HG02884 (cell line): ENCODE measurements around the gene SOX1.

ENCODE experiments used
- ATAC-seq: cut with Tn5 transposase; IDR thresholded peaks from one replicate; pipeline ENCODE4 v1.9.1; 2021; ENCODE audit warnings: mild to moderate bottlenecking, moderate library complexity; ENCODE audit not compliant: unreplicated experiment

Gene SOX1

GRCh38 chr13:112058519-112058873 is 8.5 kb upstream of the SOX1 start:
- ATAC-seq = no peak

DNA sequence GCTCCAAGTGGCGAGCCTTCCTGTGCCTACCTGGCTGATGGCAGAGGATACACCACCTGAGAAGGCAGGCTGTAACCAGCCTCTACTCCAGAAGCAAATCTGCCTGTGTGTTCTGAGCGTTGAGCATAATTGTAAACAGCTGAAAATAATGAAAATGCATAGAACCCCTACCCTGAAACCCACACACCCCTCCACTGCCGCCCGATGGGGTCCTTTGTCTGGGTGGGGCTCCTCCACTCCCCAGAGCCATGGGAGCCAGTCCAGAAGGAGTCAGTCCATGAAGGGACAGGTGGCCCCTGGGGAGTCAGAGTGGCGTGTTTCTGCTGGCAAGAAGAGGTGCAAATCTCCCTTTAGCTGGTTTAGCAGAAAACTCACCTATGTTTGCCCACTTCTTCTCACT is 8.0 kb upstream of the SOX1 start:
- no peak for ATAC-seq

GRCh38 chr13:112059457-112060281 is 7.3 kb upstream of the SOX1 start:
- ATAC-seq = no peak

- no peak for ATAC-seq
These were observed 6.6 kb upstream of the SOX1 start for GRCh38 chr13:112060282-112060830.

DNA sequence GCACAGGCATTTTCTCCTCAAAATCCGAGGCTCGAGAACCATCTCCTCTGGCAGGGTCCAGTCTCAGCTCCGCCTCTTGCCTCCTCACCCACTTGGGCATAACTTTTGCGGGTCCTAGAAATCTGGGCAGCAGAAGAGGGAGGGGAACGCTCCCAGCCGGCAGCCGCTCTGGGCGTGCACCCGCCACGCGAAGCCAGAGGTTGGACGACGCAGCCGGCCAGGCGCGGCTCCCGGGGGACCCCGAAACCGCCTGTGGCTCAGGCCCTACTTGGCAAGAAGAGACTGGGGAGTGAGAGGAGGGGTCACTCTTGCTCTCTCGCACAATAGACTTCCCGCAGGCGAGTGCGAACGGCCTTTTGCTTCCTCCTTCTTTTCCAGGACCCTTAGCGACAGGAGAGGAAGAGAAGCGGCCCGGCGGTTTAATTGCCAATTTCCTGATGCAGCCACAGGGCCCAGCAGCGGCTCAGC is 6.0 kb upstream of the SOX1 start:
- no peak for ATAC-seq

GRCh38 chr13:112061367-112062061 is 5.4 kb upstream of the SOX1 start:
- ATAC-seq = no peak

- no peak for ATAC-seq
These were observed 4.8 kb upstream of the SOX1 start for GRCh38 chr13:112062072-112062567.

DNA sequence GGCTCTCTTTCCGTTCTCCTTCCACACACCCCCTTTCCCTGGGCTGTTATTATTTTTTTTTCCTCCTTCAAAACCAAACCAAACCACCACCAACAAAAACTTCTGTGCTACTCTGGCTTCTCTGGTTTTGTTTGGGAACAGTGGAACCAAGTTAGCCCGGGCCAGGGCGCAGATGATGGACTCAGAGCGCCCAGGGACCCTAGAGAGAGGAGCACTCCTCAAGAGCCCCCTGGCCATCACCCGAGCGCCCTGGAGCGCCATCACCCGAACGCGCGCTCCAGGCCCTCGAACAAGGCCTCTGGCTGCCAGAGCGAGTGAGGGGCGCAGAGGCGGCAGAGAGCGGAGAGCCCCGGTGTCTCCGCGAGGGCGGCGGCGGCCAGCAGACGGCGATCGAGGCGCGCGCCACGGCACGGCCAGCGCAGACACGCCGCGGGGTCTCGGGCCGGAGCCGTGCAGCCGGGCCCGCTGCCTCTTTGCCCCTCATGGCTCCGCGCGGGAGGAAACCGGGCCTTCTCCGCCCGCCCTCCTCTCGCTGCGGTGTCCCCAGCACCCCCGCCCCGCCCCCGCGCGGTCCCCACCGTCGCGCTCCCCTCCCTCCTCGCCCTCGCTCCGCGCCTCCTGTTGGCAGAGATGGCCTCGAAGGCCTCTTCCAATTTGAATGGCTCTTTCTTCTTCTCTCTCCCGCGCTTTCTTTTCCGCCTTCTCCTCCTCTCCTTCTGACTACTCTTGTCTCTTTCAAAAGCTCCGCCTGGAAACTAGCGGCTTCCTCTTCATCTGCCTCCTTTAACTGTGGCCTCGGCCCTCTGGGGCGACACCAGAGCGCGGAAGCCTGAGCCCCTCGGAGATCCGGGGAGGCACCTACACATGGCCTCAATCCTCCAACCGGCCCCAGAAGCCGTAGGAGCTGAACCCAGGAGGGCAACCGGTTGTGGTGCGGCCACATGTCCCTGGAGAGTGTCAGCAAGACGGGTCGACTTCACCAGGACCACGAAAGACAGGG is 4.1 kb upstream of the SOX1 start:
- no peak for ATAC-seq

DNA sequence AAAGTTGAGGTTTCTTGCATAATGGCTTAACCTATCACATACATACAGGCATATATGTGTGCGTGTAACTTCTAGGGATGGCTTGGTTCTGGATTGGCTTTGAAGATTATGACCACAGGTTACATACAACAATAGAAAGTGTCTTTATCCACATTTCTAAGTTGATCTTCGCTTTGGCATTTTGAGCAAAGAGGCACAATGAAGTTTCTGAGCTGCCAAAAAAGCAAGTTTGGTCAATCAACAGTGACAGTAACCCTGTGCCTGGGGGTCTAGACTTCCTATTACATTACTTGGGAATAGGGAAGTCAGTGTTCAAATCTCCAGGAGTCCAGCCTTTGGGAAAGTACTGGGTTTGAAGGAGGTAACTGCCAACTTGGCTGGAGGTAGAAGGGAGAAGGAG is 3.1 kb upstream of the SOX1 start:
- no peak for ATAC-seq

DNA sequence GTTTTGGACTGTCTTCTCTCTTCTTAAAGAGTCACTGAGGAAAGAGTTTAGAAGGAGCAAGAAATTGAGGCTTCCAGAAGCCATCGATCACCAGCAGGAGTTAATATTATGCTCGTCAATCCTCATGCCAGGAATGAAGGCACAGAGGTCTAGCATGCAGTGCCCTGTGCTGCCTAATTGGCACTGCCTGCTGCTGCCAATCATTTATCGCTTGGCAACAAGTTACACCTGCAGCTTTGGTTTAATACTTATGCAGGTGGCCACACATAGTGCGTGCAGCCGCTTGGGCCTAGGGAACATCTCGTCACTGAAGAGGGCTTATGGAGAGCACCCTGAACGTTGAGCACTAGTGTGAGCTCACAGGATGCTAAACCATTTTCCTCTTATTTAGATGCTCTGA is 2.7 kb upstream of the SOX1 start:
- no peak for ATAC-seq

- ATAC-seq = no peak
These were observed 1.5 kb upstream of the SOX1 start for GRCh38 chr13:112065521-112065866.

DNA sequence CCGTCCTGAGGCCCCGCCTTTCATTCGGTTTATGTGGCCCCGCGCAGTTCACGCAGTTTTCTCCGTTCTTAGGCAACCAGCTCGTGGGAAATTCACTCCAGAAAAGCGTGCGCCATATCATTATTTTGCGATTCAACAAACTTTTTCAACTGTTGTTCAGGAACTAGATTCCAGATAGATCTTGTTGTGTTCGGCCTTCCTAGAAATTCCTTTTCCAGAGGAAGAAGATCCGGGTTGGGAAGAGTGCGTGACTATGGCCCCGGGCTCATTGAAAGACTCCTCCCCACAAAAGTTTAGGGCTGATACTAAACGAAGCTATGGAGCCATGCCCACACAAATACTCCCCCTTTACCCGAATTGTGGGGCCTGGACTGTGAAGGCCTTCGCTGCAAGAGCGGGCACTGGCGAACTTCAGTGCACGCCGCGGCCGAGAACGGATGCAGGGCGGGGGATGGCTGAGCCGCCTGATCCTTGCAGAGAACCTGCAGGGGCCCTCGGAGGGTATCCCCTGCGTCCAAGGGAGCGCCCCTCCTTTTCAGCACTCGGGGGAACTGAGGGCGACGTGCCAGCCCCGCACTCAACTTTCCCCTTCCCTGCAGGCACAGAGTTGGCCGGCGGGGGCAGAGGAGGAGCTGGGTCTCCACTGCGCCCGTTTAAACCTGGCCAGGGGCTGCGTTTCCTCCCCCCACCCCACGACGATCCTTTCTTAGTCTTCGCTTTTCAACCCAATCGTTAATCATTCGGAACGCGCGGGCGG is 904 bp upstream of the SOX1 start:
- ATAC-seq = no peak

DNA sequence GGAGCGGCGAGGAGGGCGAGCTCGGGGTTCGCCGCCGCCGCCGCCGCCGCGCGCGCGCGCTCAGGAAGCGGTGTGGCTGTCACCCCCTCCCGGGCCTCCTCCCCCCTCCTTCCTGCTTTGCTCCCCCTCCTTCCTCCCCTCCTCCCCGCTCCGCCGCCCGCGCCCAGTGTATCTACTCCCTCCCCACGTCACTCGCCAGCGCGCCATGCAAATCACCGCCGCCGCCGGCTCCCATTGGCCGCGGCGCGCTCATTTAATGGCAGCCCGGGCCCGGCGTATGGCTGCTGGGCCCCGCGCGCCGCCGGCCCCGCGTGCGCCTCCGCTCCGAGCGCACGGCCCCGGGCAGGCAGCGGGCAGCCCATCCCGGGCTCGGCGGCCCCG is 335 bp upstream of the SOX1 start:
- ATAC-seq = no peak

DNA sequence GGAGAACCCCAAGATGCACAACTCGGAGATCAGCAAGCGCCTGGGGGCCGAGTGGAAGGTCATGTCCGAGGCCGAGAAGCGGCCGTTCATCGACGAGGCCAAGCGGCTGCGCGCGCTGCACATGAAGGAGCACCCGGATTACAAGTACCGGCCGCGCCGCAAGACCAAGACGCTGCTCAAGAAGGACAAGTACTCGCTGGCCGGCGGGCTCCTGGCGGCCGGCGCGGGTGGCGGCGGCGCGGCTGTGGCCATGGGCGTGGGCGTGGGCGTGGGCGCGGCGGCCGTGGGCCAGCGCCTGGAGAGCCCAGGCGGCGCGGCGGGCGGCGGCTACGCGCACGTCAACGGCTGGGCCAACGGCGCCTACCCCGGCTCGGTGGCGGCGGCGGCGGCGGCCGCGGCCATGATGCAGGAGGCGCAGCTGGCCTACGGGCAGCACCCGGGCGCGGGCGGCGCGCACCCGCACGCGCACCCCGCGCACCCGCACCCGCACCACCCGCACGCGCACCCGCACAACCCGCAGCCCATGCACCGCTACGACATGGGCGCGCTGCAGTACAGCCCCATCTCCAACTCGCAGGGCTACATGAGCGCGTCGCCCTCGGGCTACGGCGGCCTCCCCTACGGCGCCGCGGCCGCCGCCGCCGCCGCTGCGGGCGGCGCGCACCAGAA is 1.1 kb downstream of the SOX1 start:
- no peak for ATAC-seq

GRCh38 chr13:112068540-112069060 is 1.7 kb downstream of the SOX1 start:
- no peak for ATAC-seq

GRCh38 chr13:112069061-112069844 is 2.3 kb downstream of the SOX1 start:
- ATAC-seq = no peak

DNA sequence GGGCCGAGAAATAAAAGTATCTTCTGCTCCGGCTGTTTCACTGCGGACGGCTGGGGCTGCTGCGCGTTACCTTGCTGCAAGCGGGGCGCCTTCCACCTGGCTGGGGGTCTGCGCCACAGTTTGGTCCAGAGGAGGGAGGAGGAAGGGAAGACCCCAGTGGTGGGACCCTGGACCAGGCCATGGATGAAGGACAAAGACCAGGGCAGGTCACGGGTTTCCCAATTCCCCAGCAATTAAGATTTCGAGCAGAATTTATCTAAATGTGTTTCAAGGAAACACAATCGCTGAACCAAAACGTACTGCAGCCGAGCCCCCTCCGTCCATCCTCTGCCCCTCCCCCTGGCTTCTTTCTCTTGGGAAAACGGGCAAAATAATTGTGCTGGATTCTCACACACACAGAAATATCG is 2.9 kb downstream of the SOX1 start:
- no peak for ATAC-seq

DNA sequence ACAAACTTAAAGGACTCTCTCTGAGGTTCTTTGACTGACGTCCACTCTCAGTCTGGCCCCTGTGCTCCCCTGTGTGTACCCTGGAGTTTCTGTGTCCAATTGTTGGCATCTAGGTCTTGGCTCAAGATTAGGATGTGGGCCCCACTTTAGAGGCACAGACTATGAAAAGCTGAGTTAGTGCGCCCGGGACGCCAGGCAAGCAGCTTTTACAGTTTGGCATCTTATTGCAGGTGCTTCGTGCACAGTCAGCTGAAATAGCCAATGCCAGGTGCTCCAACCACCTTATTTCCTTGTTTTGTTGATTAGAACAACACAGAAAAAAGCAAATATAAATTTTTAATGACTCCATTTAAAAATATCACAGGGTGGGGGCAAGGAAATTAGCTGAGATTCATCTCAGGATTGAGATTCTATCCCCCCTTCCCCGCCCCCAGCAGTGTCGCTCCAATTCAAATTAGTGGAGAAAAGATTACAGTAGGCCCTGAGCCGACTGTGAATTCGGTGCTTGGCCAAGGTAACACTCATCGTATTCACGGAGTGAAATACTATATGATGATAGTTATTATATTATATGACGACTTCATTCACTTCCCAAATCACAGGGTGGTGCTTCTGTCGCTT is 4.3 kb downstream of the SOX1 start:
- ATAC-seq = no peak
